K562 (cell line): ENCODE data around the gene GPS2. TPM values are rescaled to one million over a fixed set of nuclear protein-coding genes. Genes with fewer than 3 reads are reported as not detected.

Experiments
- ARHGAP35 ChIP-seq: fragments of 450-650 bp; IDR thresholded peaks from 2 replicates; pipeline ENCODE4 v1.6.1; 2018; ENCODE audit not compliant: partially characterized antibody
- C11orf30 ChIP-seq: fragments of 450-650 bp; IDR thresholded peaks from 2 replicates; pipeline ENCODE4 v1.6.1; 2016; ENCODE audit warnings: low read depth, mild to moderate bottlenecking
- CC2D1A ChIP-seq: fragments of 450-650 bp; IDR thresholded peaks from 2 replicates; pipeline ENCODE4 v1.6.1; 2017; ENCODE audit warnings: mild to moderate bottlenecking
- CREBBP ChIP-seq: IDR thresholded peaks from one replicate; pipeline ENCODE4 v1.6.1; 2012; ENCODE audit warnings: low read depth, mild to moderate bottlenecking, control low read depth, inconsistent platforms, low read length
- DACH1 ChIP-seq: fragments of 450-650 bp; IDR thresholded peaks from 2 replicates; pipeline ENCODE4 v1.6.1; 2018; ENCODE audit not compliant: partially characterized antibody
- DIDO1 ChIP-seq: fragments of 450-650 bp; IDR thresholded peaks from 2 replicates; pipeline ENCODE4 v1.6.1; 2016; ENCODE audit warnings: low read depth, missing biosample characterization, missing genetic modification characterization
- E2F3 ChIP-seq: fragments of 250-450 bp; sonication (Bioruptor Pico); IDR thresholded peaks from 2 replicates; pipeline ENCODE4 v1.4.0; 2020; ENCODE audit warnings: mild to moderate bottlenecking
- ELK1 ChIP-seq: sonication (generic); formaldehyde crosslinking; IDR thresholded peaks from 2 replicates; pipeline ENCODE4 v1.8.1; 2022; ENCODE audit warnings: missing genetic modification reagents
- HDAC2 ChIP-seq: fragments of 450-650 bp; IDR thresholded peaks from 2 replicates; pipeline ENCODE4 v1.6.1; 2016; ENCODE audit warnings: mild to moderate bottlenecking
- HNRNPH1 ChIP-seq: fragments of 200-400 bp; formaldehyde crosslinking; optimal IDR thresholded peaks from 2 replicates; pipeline ENCODE3; 2017; ENCODE audit warnings: low read depth, mild to moderate bottlenecking, low read length, moderate library complexity
- NR3C1 ChIP-seq: sonication (generic); formaldehyde crosslinking; IDR thresholded peaks from 2 replicates; pipeline ENCODE4 v1.8.1; 2022; ENCODE audit warnings: missing genetic modification reagents
- POLR3G ChIP-seq: IDR thresholded peaks from 2 replicates; pipeline ENCODE4 v1.6.1; 2011; ENCODE audit not compliant: insufficient read length, insufficient replicate concordance; ENCODE audit errors: extremely low read depth
- PRMT5 ChIP-seq: sonication (generic); formaldehyde crosslinking; IDR thresholded peaks from 2 replicates; pipeline ENCODE4 v1.5.0; 2020; ENCODE audit warnings: missing genetic modification reagents
- PTRF ChIP-seq: fragments of 450-650 bp; IDR thresholded peaks from 2 replicates; pipeline ENCODE4 v1.6.1; 2016; ENCODE audit warnings: mild to moderate bottlenecking, missing genetic modification characterization, missing compliant biosample characterization
- SAFB ChIP-seq: fragments of 200-400 bp; formaldehyde crosslinking; IDR thresholded peaks from 2 replicates; pipeline ENCODE4 v1.6.1; 2017; ENCODE audit warnings: low read depth, low read length, borderline replicate concordance
- SAP30 ChIP-seq: fragments of 200-600 bp; sonication (generic); IDR thresholded peaks from 2 replicates; pipeline ENCODE4 v1.6.1; 2012; ENCODE audit warnings: borderline replicate concordance, low read depth, mild to moderate bottlenecking, moderate library complexity, low read length, control low read depth, inconsistent platforms; ENCODE audit not compliant: insufficient read depth, poor library complexity, severe bottlenecking
- SMAD2 ChIP-seq: fragments of 150-350 bp; IDR thresholded peaks from 2 replicates; pipeline ENCODE4 v1.6.1; 2014; ENCODE audit warnings: low read depth, mild to moderate bottlenecking, low read length
- ZNF239 ChIP-seq: fragments of 250-450 bp; sonication (Bioruptor Pico); IDR thresholded peaks from 2 replicates; pipeline ENCODE4 v1.4.0; 2020; ENCODE audit warnings: mild to moderate bottlenecking
- ZNF324 ChIP-seq: fragments of 250-450 bp; sonication (Bioruptor Pico); IDR thresholded peaks from 2 replicates; pipeline ENCODE4 v1.4.0; 2020; ENCODE audit warnings: mild to moderate bottlenecking
- ZNF445 ChIP-seq: fragments of 250-450 bp; sonication (Bioruptor Pico); IDR thresholded peaks from 2 replicates; pipeline ENCODE4 v1.4.0; 2020; ENCODE audit warnings: low read depth, mild to moderate bottlenecking, moderate library complexity
- ZNF507 ChIP-seq: conservative IDR thresholded peaks from 2 replicates; pipeline ENCODE4 v1.6.1; 2017; ENCODE audit warnings: missing genetic modification characterization, missing compliant biosample characterization
- ZNF764 ChIP-seq: fragments of 250-450 bp; sonication (Bioruptor Pico); IDR thresholded peaks from 2 replicates; pipeline ENCODE4 v1.4.0; 2020; ENCODE audit warnings: low read depth, mild to moderate bottlenecking, moderate library complexity
- polyA plus RNA-seq, 8 experiments: library from polyadenylated mRNA; depleted of rRNA in 4 of 8; stranded (reverse) in 5 of 8; unstranded in 3 of 8; fragments of >200 nt; fragmentation: Nextera tagmentation in 2 of 8; fragmentation: Illumina TruSeq in 1 of 8; extraction: Ambion mirVana in 2 of 8; extraction: Trizol in 1 of 8; gene quantifications; 2 replicates each; pipeline versions ENCODE4 v1.2.1 to v1.2.3, GENCODE V29; 2011 to 2014; ENCODE audit warnings: inconsistent platforms in 1 of 8, missing spikeins in 1 of 8
- total RNA-seq, 7 experiments: library from RNA; depleted of rRNA in 6 of 7; stranded (reverse); fragments of >200 nt in 6 of 7; fragmentation: Illumina TruSeq in 2 of 7; extraction: Trizol in 2 of 7; gene quantifications; 2 replicates each; pipeline versions ENCODE4 v1.2.1 to v1.2.3, GENCODE V29; 2011 to 2021; ENCODE audit warnings: low replicate concordance in 1 of 7
- TF ChIP-seq, protein P1 (sequence below): IDR thresholded peaks from 2 replicates; pipeline ENCODE4 v1.6.1; 2014; ENCODE audit warnings: antibody characterized with exemption
- TF ChIP-seq, protein P2 (sequence below): fragments of 450-650 bp; IDR thresholded peaks from 2 replicates; pipeline ENCODE4 v1.6.1; 2018; ENCODE audit not compliant: partially characterized antibody

The GPS2 gene
- total and polyA plus RNA-seq, 9 of the 15 experiments (the other 6 are each of a cell fraction or from before 2014, with no cell fraction given), result 18.3 to 75.7 (median 37.0) TPM

GRCh38 chr17:7306911-7307685 is 8.1 kb downstream of the GPS2 start, which contains the start of gene EIF5A (continued):
- TF ChIP-seq SMAD2 (no peak), ZNF764 (no peak), PRMT5 (CRISPR knock-in tag) (no peak), ZNF324 (no peak), CC2D1A (no peak), ZNF507 (tag) (no peak), SAFB (no peak), ELK1 (CRISPR knock-in tag) (no peak), DIDO1 (tag) (peak; percentile 71; the same call in 1 of the 2 replicates), SAP30 (peak; percentile 37), HDAC2 (no peak; the same call in 1 of the 2 replicates), ZNF445 (no peak), C11orf30 (peak; percentile 36; the same call in 1 of the 2 replicates), DACH1 (no peak), E2F3 (CRISPR knock-in tag) (no peak), ARHGAP35 (no peak), PTRF (tag) (no peak), POLR3G (no peak), CREBBP (no peak), ZNF239 (CRISPR knock-in tag) (no peak), NR3C1 (CRISPR knock-in tag) (no peak), HNRNPH1 (no peak)
- TF ChIP-seq, protein P1, sequence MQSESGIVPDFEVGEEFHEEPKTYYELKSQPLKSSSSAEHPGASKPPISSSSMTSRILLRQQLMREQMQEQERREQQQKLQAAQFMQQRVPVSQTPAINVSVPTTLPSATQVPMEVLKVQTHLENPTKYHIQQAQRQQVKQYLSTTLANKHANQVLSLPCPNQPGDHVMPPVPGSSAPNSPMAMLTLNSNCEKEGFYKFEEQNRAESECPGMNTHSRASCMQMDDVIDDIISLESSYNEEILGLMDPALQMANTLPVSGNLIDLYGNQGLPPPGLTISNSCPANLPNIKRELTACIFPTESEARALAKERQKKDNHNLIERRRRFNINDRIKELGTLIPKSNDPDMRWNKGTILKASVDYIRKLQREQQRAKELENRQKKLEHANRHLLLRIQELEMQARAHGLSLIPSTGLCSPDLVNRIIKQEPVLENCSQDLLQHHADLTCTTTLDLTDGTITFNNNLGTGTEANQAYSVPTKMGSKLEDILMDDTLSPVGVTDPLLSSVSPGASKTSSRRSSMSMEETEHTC, result no peak
- TF ChIP-seq, protein P2, sequence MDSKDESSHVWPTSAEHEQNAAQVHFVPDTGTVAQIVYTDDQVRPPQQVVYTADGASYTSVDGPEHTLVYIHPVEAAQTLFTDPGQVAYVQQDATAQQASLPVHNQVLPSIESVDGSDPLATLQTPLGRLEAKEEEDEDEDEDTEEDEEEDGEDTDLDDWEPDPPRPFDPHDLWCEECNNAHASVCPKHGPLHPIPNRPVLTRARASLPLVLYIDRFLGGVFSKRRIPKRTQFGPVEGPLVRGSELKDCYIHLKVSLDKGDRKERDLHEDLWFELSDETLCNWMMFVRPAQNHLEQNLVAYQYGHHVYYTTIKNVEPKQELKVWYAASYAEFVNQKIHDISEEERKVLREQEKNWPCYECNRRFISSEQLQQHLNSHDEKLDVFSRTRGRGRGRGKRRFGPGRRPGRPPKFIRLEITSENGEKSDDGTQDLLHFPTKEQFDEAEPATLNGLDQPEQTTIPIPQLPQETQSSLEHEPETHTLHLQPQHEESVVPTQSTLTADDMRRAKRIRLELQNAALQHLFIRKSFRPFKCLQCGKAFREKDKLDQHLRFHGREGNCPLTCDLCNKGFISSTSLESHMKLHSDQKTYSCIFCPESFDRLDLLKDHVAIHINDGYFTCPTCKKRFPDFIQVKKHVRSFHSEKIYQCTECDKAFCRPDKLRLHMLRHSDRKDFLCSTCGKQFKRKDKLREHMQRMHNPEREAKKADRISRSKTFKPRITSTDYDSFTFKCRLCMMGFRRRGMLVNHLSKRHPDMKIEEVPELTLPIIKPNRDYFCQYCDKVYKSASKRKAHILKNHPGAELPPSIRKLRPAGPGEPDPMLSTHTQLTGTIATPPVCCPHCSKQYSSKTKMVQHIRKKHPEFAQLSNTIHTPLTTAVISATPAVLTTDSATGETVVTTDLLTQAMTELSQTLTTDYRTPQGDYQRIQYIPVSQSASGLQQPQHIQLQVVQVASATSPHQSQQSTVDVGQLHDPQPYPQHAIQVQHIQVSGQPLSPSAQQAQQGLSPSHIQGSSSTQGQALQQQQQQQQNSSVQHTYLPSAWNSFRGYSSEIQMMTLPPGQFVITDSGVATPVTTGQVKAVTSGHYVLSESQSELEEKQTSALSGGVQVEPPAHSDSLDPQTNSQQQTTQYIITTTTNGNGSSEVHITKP, result no peak
